ENCODE results near the gene SLC25A21. TPM values are rescaled to one million over a fixed set of nuclear protein-coding genes. Genes with fewer than 3 reads are reported as not detected.

Gene SLC25A21
- total and polyA plus RNA-seq, 10 of the 15 experiments (the other 5 are each of a cell fraction or from before 2014, with no cell fraction given), result 0.06 to 0.72 (median 0.17) TPM; not detected in 3

GRCh38 chr14:36934304-36934703 lies 238.1 kb downstream of the SLC25A21 start:
- no peak overlapping the region for H2AFZ ChIP-seq (ENCODE audit: control insufficient read depth, low read depth, low read length)
- no TSS peak for BruUV-seq (replicated peaks)
- H4K20me1 ChIP-seq (ENCODE audit: control insufficient read depth, insufficient read depth), result no peaks in the 10 kb centered on the region
- no peak for ATAC-seq
- H3K4me2 ChIP-seq (ENCODE audit: control insufficient read depth, insufficient read depth), result no peak overlapping the region
- no peak overlapping the region for H3K4me3 ChIP-seq
- H3K9ac ChIP-seq (ENCODE audit: control insufficient read depth, insufficient read depth, low read length), result no peak overlapping the region
- H3K4me1 ChIP-seq (ENCODE audit: control insufficient read depth, insufficient read depth, low read length), result no peaks in the 10 kb centered on the region
- 0% methylated on average over 1 of the region's 1 CpG for WGBS (ENCODE audit: insufficient coverage, insufficient replicate concordance, low lambda C conversion rate, missing lambda C conversion rate)
- ChIA-PET CTCF (interaction anchor here (1.6 to 2.3 kb wide), 2 partner anchors 8 to 378 kb away, joined by 8 to 11 read pairs; no protein-coding TSS in a partner anchor), SMC1A (ENCODE audit: uncharacterized antibody, unreplicated experiment) (no interaction called here), RAD21 (ENCODE audit: unreplicated experiment) (no interaction called here), POLR2A (interaction anchor here (0.7 kb wide), 1 partner anchor 44 kb away, joined by 3 read pairs; no protein-coding TSS in a partner anchor)
- no peak for FAIRE-seq
- H3K9me3 ChIP-seq (replicated peaks; ENCODE audit: control insufficient read depth, insufficient read depth, low read length), result no peaks in the 10 kb centered on the region
- DNase-seq (ENCODE audit: low read depth, low spot score), result no peak
- H3K79me2 ChIP-seq (ENCODE audit: control insufficient read depth, insufficient read depth, low read length), result no peaks in the 10 kb centered on the region
- no peak overlapping the region for H3K27ac ChIP-seq (ENCODE audit: control insufficient read depth, insufficient read depth)
- intact Hi-C loops (cut with micrococcal nuclease; ENCODE audit: unreplicated experiment), result no loop called here
- H3K36me3 ChIP-seq (ENCODE audit: control insufficient read depth in 2 of 2, insufficient read depth in 2 of 2, low read length in 1 of 2), result no peaks in the 10 kb centered on the region
- TF ChIP-seq MEF2A (IDR thresholded peaks at IDR 0.05; ENCODE audit: insufficient read depth, low read depth, low read length) (no peak), BHLHE40 (IDR thresholded peaks at IDR 0.05; ENCODE audit: borderline replicate concordance in 1 of 2, low read depth in 2 of 2, low read length in 1 of 2) (no peak), E2F4 (IDR thresholded peaks at IDR 0.05; ENCODE audit: low read depth, low read length) (no peak), STAT3 (IDR thresholded peaks at IDR 0.05; ENCODE audit: low read depth, low read length) (no peak), POU2F2 (IDR thresholded peaks at IDR 0.05; ENCODE audit: borderline replicate concordance, low read depth, low read length) (no peak)
- in situ Hi-C loops (cut with MboI), result loop anchor here (10.0 kb wide), 1 partner anchor 280 kb away; no protein-coding TSS in a partner anchor
- H3K27me3 ChIP-seq (replicated peaks in 1 of 2; ENCODE audit: control insufficient read depth in 2 of 2, insufficient read depth in 2 of 2, low read length in 1 of 2), result no peaks in the 10 kb centered on the region

GRCh38 chr14:36931791-36932190 lies 240.6 kb downstream of the SLC25A21 start:
- no peak for DNase-seq (ENCODE audit: low read depth, low spot score)
- Histone ChIP-seq H3K9ac (ENCODE audit: control insufficient read depth, insufficient read depth, low read length) (no peak overlapping the region), H3K4me3 (no peak overlapping the region), H3K9me3 (replicated peaks; ENCODE audit: control insufficient read depth, insufficient read depth, low read length) (no peaks in the 10 kb centered on the region), H3K4me1 (ENCODE audit: control insufficient read depth, insufficient read depth, low read length) (no peaks in the 10 kb centered on the region), H4K20me1 (ENCODE audit: control insufficient read depth, insufficient read depth) (no peaks in the 10 kb centered on the region), H3K27me3 (replicated peaks in 1 of 2; ENCODE audit: control insufficient read depth in 2 of 2, insufficient read depth in 2 of 2, low read length in 1 of 2) (no peaks in the 10 kb centered on the region), H3K27ac (ENCODE audit: control insufficient read depth, insufficient read depth) (no peak overlapping the region), H3K36me3 (ENCODE audit: control insufficient read depth in 2 of 2, insufficient read depth in 2 of 2, low read length in 1 of 2) (no peaks in the 10 kb centered on the region), H3K79me2 (ENCODE audit: control insufficient read depth, insufficient read depth, low read length) (no peaks in the 10 kb centered on the region), H3K4me2 (ENCODE audit: control insufficient read depth, insufficient read depth) (no peak overlapping the region), H2AFZ (ENCODE audit: control insufficient read depth, low read depth, low read length) (no peak overlapping the region)
- in situ Hi-C loops (cut with MboI), result loop anchor here (10.0 kb wide), 1 partner anchor 277 kb away; no protein-coding TSS in a partner anchor
- no peak for FAIRE-seq
- ChIA-PET POLR2A (no interaction called here), CTCF (interaction anchor here (1.1 to 1.2 kb wide), 3 partner anchors 9 to 406 kb away, joined by 3 read pairs; no protein-coding TSS in a partner anchor), SMC1A (ENCODE audit: uncharacterized antibody, unreplicated experiment) (interaction anchor here (1.6 kb wide), 1 partner anchor 10 kb away, joined by 7 read pairs; no protein-coding TSS in a partner anchor), RAD21 (ENCODE audit: unreplicated experiment) (no interaction called here)
- intact Hi-C loops (cut with micrococcal nuclease; ENCODE audit: unreplicated experiment), result no loop called here
- no TSS peak for BruUV-seq (replicated peaks)
- 3% methylated on average over 2 of the region's 2 CpGs for WGBS (ENCODE audit: insufficient coverage, insufficient replicate concordance, low lambda C conversion rate, missing lambda C conversion rate)
- no peak for ATAC-seq
- TF ChIP-seq FOXK2 (IDR thresholded peaks at IDR 0.05), result no peak
- no peak for TF ChIP-seq E2F8 (IDR thresholded peaks at IDR 0.05; ENCODE audit: low read depth, partially characterized antibody)
- TF ChIP-seq BACH1 (IDR thresholded peaks at IDR 0.05; ENCODE audit: borderline replicate concordance), result no peak
- no peak for TF ChIP-seq CTCF (IDR thresholded peaks at IDR 0.05 in 2 of 3, conservative IDR thresholded peaks at IDR 0.05 in 1 of 3; ENCODE audit: control insufficient read depth in 2 of 3, extremely low read depth in 1 of 3, insufficient read depth in 1 of 3, low read depth in 3 of 3, low read length in 3 of 3)
- TF ChIP-seq SREBF2 (IDR thresholded peaks at IDR 0.05; ENCODE audit: low read length), result no peak

All from GM12878 (cell line).